G401.6 (cell line): ENCODE data around the gene RRBP1.
A peak's percentile ranks its signal among the peaks of the same experiment; 100 is the strongest.

ENCODE experiments used
- FAIRE-seq: peaks from 2 replicates; lab custom pipeline; 2012; peaks lifted over from hg19 to GRCh38; lab: Jason Lieb, UNC

RRBP1 gene

GRCh38 chr20:17619351-17620093, 62.5 kb downstream of the RRBP1 start:
- FAIRE-seq = no peak

- no peak for FAIRE-seq
These were observed 63.4 kb downstream of the RRBP1 start for GRCh38 chr20:17618673-17619013.

GRCh38 chr20:17617868-17618672, 64.0 kb downstream of the RRBP1 start:
- no peak for FAIRE-seq

- FAIRE-seq = peak; percentile 55
These were observed 64.7 kb downstream of the RRBP1 start for GRCh38 chr20:17617212-17617867.

- FAIRE-seq = no peak
These were observed 65.4 kb downstream of the RRBP1 start for GRCh38 chr20:17616480-17617211.

- no peak for FAIRE-seq
These were observed 66.2 kb downstream of the RRBP1 start for GRCh38 chr20:17615645-17616479.

GRCh38 chr20:17614812-17615644, 67.0 kb downstream of the RRBP1 start:
- FAIRE-seq = no peak

- no peak for FAIRE-seq
These were observed 67.7 kb downstream of the RRBP1 start for GRCh38 chr20:17614176-17614811.

GRCh38 chr20:17613328-17614175, 68.5 kb downstream of the RRBP1 start:
- no peak for FAIRE-seq

- FAIRE-seq = no peak
These were observed 69.1 kb downstream of the RRBP1 start for GRCh38 chr20:17612992-17613327.

GRCh38 chr20:17612287-17612991, 69.6 kb downstream of the RRBP1 start:
- FAIRE-seq = no peak

GRCh38 chr20:17611540-17612286, 70.3 kb downstream of the RRBP1 start:
- FAIRE-seq = no peak

GRCh38 chr20:17611290-17611539, 70.8 kb downstream of the RRBP1 start:
- no peak for FAIRE-seq

GRCh38 chr20:17610566-17611289, 71.3 kb downstream of the RRBP1 start:
- no peak for FAIRE-seq

GRCh38 chr20:17609811-17610377, 72.1 kb downstream of the RRBP1 start:
- no peak for FAIRE-seq

GRCh38 chr20:17608701-17609497, 73.1 kb downstream of the RRBP1 start:
- no peak for FAIRE-seq
